Neuronal stem cell (in vitro differentiated cells): Measurements from ENCODE around the gene PCDH7.

Experiments
- DNase-seq: peaks from one replicate; pipeline ENCODE4 v3.0.0-alpha.2; 2013; ENCODE audit warnings: low spot score
- H2AFZ ChIP-seq: one replicate; pipeline ENCODE4 v1.6.1; 2013; ENCODE audit warnings: mild to moderate bottlenecking, low read length, inconsistent platforms
- H2AK5ac ChIP-seq: 2 replicates; pipeline ENCODE4 v1.6.1; 2013; ENCODE audit warnings: low read depth, mild to moderate bottlenecking, inconsistent platforms, low read length, moderate library complexity, mixed read lengths
- H2BK120ac ChIP-seq: 2 replicates; pipeline ENCODE4 v1.6.1; 2013; ENCODE audit warnings: low read depth, mild to moderate bottlenecking, inconsistent platforms, low read length, moderate library complexity, mixed read lengths
- H2BK12ac ChIP-seq: one replicate; pipeline ENCODE4 v1.6.1; 2013; ENCODE audit warnings: low read length, inconsistent platforms
- H2BK15ac ChIP-seq: 2 replicates; pipeline ENCODE4 v1.6.1; 2013; ENCODE audit warnings: mild to moderate bottlenecking, low read length, inconsistent platforms, mixed read lengths
- H2BK5ac ChIP-seq: one replicate; pipeline ENCODE4 v1.6.1; 2013; ENCODE audit warnings: inconsistent platforms, mild to moderate bottlenecking, low read length, moderate library complexity
- H3K14ac ChIP-seq: one replicate; pipeline ENCODE4 v1.6.1; 2013; ENCODE audit warnings: low read length, inconsistent platforms
- H3K18ac ChIP-seq: 2 replicates; pipeline ENCODE4 v1.6.1; 2013; ENCODE audit warnings: low read length, inconsistent platforms
- H3K23ac ChIP-seq: 2 replicates; pipeline ENCODE4 v1.6.1; 2013; ENCODE audit warnings: low read depth, mild to moderate bottlenecking, mixed read lengths, low read length, inconsistent platforms; ENCODE audit not compliant: poor library complexity
- H3K27ac ChIP-seq: replicated peaks from 3 replicates; pipeline ENCODE4 v1.5.1; 2013; ENCODE audit warnings: low read length, inconsistent platforms
- H3K27me3 ChIP-seq, 3 experiments: 2 replicates each; pipeline ENCODE4 v1.6.1; 2013; ENCODE audit warnings: low read length in 3 of 3, mild to moderate bottlenecking in 2 of 3, inconsistent platforms in 1 of 3, low read depth in 1 of 3, mixed read lengths in 1 of 3, moderate library complexity in 1 of 3; ENCODE audit not compliant: control insufficient read depth in 3 of 3, insufficient read depth in 3 of 3
- H3K36me3 ChIP-seq, 2 donors: replicated peaks in 1 of 2; 2 replicates each; pipeline ENCODE4 v1.6.1; 2013; ENCODE audit warnings: low read length in 2 of 2; ENCODE audit not compliant: control insufficient read depth in 2 of 2, insufficient read depth in 2 of 2
- H3K4ac ChIP-seq: 2 replicates; pipeline ENCODE4 v1.6.1; 2013; ENCODE audit warnings: inconsistent platforms, mild to moderate bottlenecking, low read length, moderate library complexity
- H3K4me1 ChIP-seq, 2 donors: 1 replicate in 1 of 2; 2 replicates in 1 of 2; pipeline ENCODE4 v1.6.1; 2013; ENCODE audit warnings: low read length in 2 of 2, low read depth in 1 of 2; ENCODE audit not compliant: control insufficient read depth in 2 of 2, insufficient read depth in 1 of 2
- H3K4me2 ChIP-seq: one replicate; pipeline ENCODE4 v1.6.1; 2013; ENCODE audit warnings: mild to moderate bottlenecking, low read length, inconsistent platforms; ENCODE audit not compliant: insufficient read depth, poor library complexity, severe bottlenecking
- H3K4me3 ChIP-seq, 2 donors: 2 replicates each; pipeline ENCODE4 v1.5.1; 2013; ENCODE audit warnings: low read length in 2 of 2, mild to moderate bottlenecking in 2 of 2, inconsistent platforms in 1 of 2, moderate library complexity in 1 of 2
- H3K79me1 ChIP-seq: one replicate; pipeline ENCODE4 v1.6.1; 2013; ENCODE audit warnings: low read depth, mild to moderate bottlenecking, inconsistent platforms, low read length, moderate library complexity
- H3K9ac ChIP-seq: one replicate; pipeline ENCODE4 v1.6.1; 2013; ENCODE audit warnings: mild to moderate bottlenecking, low read depth, low read length, inconsistent platforms; ENCODE audit not compliant: poor library complexity
- H3K9me3 ChIP-seq, 2 donors: replicated peaks in 1 of 2; 2 replicates each; pipeline versions ENCODE3 to v1.6.1; 2013; ENCODE audit warnings: low read length in 2 of 2, mild to moderate bottlenecking in 2 of 2, inconsistent platforms in 1 of 2, low read depth in 1 of 2, mixed read lengths in 1 of 2, moderate library complexity in 1 of 2; ENCODE audit not compliant: control insufficient read depth in 2 of 2, insufficient read depth in 1 of 2
- H4K8ac ChIP-seq: one replicate; pipeline ENCODE4 v1.6.1; 2013; ENCODE audit warnings: low read depth, mild to moderate bottlenecking, inconsistent platforms, low read length, moderate library complexity
- H4K91ac ChIP-seq: one replicate; pipeline ENCODE4 v1.6.1; 2013; ENCODE audit warnings: low read length, low read depth, mild to moderate bottlenecking, inconsistent platforms; ENCODE audit not compliant: poor library complexity
- WGBS, 2 donors: extraction: QIAGEN DNeasy Blood & Tissue Kit; methylation state at CpG; one replicate each; pipeline ENCODE4 v1.1.7; 2013; ENCODE audit warnings: missing lambda C conversion rate in 2 of 2, mixed read lengths in 1 of 2; ENCODE audit not compliant: insufficient read length in 2 of 2, insufficient replicate concordance in 1 of 2; ENCODE audit errors: extremely low coverage in 2 of 2; 5-methylcytosine and 5-hydroxymethylcytosine counted together

The PCDH7 gene

DNA sequence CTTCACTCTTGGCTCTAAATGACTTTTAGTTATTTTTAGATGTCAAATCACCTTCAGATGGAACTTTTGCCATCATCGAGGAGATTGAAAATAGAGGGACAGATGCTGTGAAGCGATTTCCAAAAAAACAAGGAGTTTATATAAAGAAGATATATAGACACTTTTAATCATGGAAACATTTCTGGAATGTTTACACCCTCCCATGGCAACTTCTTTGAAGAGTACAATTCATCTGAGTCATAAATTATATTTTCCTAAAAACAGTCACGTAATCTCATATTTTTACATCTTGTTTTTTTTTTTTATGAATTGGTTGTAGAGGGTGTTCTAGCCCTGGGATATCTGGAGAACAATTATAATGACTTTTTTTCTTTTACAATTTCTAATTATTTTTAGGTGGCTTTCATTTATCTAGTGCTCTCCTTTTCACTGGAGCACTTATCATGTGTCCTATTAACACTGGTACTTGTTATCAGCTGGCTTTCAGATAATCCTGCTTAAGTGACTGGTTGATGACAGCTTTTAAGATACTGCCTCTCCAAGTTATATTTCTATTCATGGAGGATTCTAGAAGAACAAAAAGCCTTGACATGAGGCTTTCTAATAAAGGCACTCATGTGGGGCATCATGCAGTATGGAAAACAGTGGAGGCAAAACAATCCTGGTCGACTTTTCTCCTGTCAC is 24.9 kb downstream of the PCDH7 start:
- Histone ChIP-seq H3K27ac (no peak overlapping the region), H3K18ac (no peak overlapping the region), H3K4me1 (no peaks in the 10 kb centered on the region), H3K14ac (no peak overlapping the region), H2BK15ac (no peak overlapping the region), H3K9me3 (no peaks in the 10 kb centered on the region), H3K23ac (no peak overlapping the region), H4K8ac (no peak overlapping the region), H3K79me1 (no peaks in the 10 kb centered on the region), H4K91ac (no peak overlapping the region), H2AK5ac (no peak overlapping the region), H2BK120ac (no peak overlapping the region), H3K9ac (no peak overlapping the region), H3K36me3 (no peaks in the 10 kb centered on the region), H2AFZ (no peak overlapping the region), H3K4me2 (no peak overlapping the region), H3K4ac (no peak overlapping the region), H2BK12ac (no peak overlapping the region), H2BK5ac (no peak overlapping the region), H3K27me3 (no peaks in the 10 kb centered on the region), H3K4me3 (no peak overlapping the region)
- WGBS, 2 donors: no CpG with 5 or more reads among the region's 4 CpGs
- DNase-seq: no peak

DNA sequence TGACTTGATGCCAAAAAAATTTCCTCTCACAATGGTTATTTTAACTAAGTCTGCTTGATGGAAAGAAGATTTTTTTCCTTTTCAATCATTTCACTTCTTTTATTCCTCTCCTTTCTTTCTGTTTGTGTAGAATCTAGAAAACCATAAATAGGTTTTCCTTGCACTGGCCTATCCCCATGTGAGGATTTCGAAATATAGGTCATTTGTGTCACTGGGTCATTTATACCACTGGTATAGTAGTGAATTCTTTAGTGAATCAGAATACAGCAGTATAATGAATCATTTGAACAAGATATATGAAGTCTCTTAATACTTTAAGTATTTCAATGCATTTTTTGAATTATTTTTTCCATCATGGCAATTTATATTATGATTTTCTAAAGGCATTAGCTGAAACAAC is 26.6 kb downstream of the PCDH7 start:
- H3K9ac ChIP-seq: no peak overlapping the region
- H3K27ac ChIP-seq: no peak overlapping the region
- no peak overlapping the region for H2BK15ac ChIP-seq
- H2AK5ac ChIP-seq: no peak overlapping the region
- H2BK12ac ChIP-seq: no peak overlapping the region
- no peaks in the 10 kb centered on the region for H3K27me3 ChIP-seq
- H3K36me3 ChIP-seq: no peaks in the 10 kb centered on the region
- no CpG with 5 or more reads among the region's 1 CpG for WGBS, 2 donors
- H3K79me1 ChIP-seq: no peaks in the 10 kb centered on the region
- H2AFZ ChIP-seq: no peak overlapping the region
- no peak overlapping the region for H4K8ac ChIP-seq
- no peak overlapping the region for H3K4me2 ChIP-seq
- H3K4ac ChIP-seq: no peak overlapping the region
- no peak for DNase-seq
- no peak overlapping the region for H3K14ac ChIP-seq
- no peak overlapping the region for H3K18ac ChIP-seq
- H3K4me1 ChIP-seq: no peaks in the 10 kb centered on the region
- H2BK5ac ChIP-seq: no peak overlapping the region
- no peak overlapping the region for H2BK120ac ChIP-seq
- no peaks in the 10 kb centered on the region for H3K9me3 ChIP-seq
- H4K91ac ChIP-seq: no peak overlapping the region
- H3K4me3 ChIP-seq: no peak overlapping the region
- H3K23ac ChIP-seq: no peak overlapping the region

DNA sequence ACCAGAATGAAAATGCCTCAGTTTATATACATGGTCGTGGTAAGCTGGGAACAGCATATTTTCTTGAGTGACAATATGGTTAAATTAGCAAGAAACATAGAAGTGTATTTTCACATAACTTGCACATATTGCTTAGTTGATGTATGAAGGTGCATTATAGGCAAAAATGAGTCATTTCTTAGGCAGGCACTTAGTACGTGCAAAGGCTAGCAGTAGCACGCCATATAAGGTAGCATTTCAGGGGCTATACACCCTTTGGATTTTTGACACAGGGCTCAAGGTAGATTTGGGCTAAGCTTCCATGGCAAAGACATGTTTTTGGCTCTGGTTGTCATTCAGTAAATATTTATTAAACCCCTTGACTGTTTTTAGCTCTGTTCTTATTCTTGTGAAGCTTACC is 33.1 kb downstream of the PCDH7 start:
- Histone ChIP-seq H3K27ac (no peak overlapping the region), H3K9me3 (peaks cover 0 to 3% of the 10 kb centered on the region in 2 donors), H2BK15ac (no peak overlapping the region), H2BK5ac (no peak overlapping the region), H2BK120ac (no peak overlapping the region), H3K18ac (no peak overlapping the region), H3K4ac (no peak overlapping the region), H3K4me3 (no peak overlapping the region), H3K27me3 (no peaks in the 10 kb centered on the region), H3K23ac (no peak overlapping the region), H4K8ac (no peak overlapping the region), H3K4me1 (no peaks in the 10 kb centered on the region), H2AK5ac (no peak overlapping the region), H2BK12ac (no peak overlapping the region), H3K9ac (no peak overlapping the region), H4K91ac (no peak overlapping the region), H3K14ac (no peak overlapping the region), H3K79me1 (no peaks in the 10 kb centered on the region), H3K36me3 (no peaks in the 10 kb centered on the region), H2AFZ (no peak overlapping the region), H3K4me2 (no peak overlapping the region)
- DNase-seq: no peak
- no CpG with 5 or more reads among the region's 3 CpGs for WGBS, 2 donors

GRCh38 chr4:30754021-30754420 is 33.9 kb downstream of the PCDH7 start:
- DNase-seq: no peak
- no peak overlapping the region for H3K18ac ChIP-seq
- no peak overlapping the region for H3K4me3 ChIP-seq
- no peak overlapping the region for H3K9ac ChIP-seq
- no peak overlapping the region for H2AFZ ChIP-seq
- no peak overlapping the region for H3K14ac ChIP-seq
- H3K27me3 ChIP-seq: no peaks in the 10 kb centered on the region
- H3K4ac ChIP-seq: no peak overlapping the region
- H2BK5ac ChIP-seq: no peak overlapping the region
- no peak overlapping the region for H2AK5ac ChIP-seq
- H3K9me3 ChIP-seq: peaks cover 0 to 3% of the 10 kb centered on the region in 2 donors
- H2BK120ac ChIP-seq: no peak overlapping the region
- H3K79me1 ChIP-seq: no peaks in the 10 kb centered on the region
- H3K36me3 ChIP-seq: no peaks in the 10 kb centered on the region
- H3K4me2 ChIP-seq: no peak overlapping the region
- H4K91ac ChIP-seq: no peak overlapping the region
- H3K23ac ChIP-seq: no peak overlapping the region
- no peaks in the 10 kb centered on the region for H3K4me1 ChIP-seq
- H3K27ac ChIP-seq: no peak overlapping the region
- no CpG with 5 or more reads among the region's 3 CpGs for WGBS, 2 donors
- H2BK15ac ChIP-seq: no peak overlapping the region
- no peak overlapping the region for H2BK12ac ChIP-seq
- no peak overlapping the region for H4K8ac ChIP-seq
